Measurements from ENCODE around the gene KCNN3.

The KCNN3 gene

DNA sequence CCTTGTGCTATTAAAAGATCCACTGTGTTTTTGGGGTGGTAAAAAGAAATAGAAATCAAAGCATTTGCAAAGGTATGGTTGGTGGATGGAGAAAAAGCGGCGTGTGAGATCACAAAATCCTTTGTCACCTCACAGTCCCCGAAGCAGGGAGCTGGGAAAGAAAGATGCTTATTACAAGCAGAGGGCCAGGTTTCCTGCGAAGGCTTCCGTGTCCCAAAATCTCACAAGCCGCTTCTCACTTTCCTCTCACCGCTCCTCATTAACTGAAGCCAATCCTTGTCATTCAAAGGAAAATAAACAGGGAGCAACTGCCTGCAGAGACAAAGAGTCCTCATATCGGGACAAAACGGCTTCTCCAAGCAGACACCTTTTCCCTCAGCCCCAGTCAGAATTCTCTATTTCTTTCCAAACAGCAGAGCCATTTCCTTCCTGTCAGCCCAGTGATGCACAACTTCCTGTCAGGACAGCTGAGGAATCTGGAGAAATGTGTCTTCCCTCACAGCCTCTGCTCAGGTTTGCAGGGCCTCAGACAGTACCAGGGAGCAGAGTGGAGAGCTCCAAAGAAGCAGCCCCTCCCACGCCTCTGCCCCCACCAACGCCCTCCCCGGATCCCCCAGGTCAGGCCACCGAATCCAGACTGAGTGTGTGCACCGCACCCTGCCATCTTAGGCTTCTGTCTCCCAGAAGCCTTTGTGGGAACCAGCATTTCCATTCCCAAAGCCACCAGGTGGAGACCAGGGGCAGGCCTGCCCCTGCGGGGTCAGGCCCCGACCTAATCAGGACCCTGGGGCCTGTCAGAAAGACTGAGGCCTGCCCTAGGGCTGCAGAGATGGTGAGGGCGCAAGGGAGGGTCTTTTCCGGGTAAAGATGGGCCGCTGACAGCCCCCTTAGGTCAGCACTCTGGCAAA is 29.6 kb downstream of the KCNN3 start:
- no peak for DNase-seq

- DNase-seq = no peak
Measured at GRCh38 chr1:154839691-154840090, 30.4 kb downstream of the KCNN3 start.

- no peak for DNase-seq
Measured at GRCh38 chr1:154838988-154839387, 31.1 kb downstream of the KCNN3 start.

- DNase-seq = no peak
Measured at GRCh38 chr1:154838461-154838860, 31.6 kb downstream of the KCNN3 start.

DNA sequence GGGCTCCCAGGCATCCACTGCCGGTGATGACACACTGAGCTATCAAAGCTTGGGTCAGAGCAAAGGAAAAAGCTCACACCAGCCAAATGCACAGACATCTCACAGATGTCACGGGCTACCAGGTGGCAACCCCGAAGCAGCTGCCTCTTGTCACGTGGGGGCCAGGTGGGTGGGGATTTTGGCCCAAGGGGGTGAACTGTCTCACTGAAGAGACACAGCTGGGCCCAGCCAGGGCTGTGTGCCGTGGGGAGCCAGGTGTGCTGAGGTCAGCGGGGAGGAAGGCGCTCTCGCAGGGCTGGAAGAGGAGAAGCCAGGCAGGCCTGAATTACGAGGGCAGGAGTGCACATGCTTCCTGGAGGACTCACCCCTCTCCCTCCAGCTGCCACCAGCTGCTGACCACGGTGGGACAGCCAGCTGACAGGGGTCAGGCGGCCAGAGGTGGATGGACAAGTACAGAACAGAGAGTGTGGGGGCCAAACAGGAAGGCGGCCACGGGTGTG is 32.4 kb downstream of the KCNN3 start:
- DNase-seq = no peak

DNA sequence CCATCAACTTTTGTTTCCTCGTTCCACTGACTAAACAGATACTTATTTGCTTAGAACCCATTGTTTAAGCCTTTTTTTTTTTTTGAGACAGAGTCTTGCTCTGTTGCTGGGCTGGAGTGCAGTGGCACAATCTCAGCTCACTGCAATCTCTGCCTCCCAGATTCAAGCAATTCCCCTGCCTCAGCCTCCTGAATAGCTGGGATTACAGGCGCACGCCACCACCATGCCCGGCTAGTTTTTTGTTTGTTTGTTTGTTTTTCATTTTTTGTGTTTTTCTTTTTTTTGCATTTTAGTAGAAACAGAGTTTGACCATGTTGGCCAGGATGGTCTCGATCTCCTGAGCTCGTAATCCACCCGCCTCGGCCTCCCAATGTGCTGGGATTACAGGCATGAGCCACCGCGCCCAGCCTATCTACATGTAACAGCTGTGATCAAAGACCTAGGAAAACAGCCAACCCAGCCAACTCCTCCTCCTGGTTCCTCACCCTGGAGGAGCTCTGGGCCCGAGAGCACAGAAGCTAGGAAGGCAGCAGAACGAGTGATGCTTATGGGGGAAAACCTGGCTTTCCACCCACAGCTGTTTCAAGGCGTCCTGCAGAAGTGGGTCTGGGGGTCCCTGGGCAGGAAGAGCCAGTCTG is 32.9 kb downstream of the KCNN3 start:
- DNase-seq = no peak

DNA sequence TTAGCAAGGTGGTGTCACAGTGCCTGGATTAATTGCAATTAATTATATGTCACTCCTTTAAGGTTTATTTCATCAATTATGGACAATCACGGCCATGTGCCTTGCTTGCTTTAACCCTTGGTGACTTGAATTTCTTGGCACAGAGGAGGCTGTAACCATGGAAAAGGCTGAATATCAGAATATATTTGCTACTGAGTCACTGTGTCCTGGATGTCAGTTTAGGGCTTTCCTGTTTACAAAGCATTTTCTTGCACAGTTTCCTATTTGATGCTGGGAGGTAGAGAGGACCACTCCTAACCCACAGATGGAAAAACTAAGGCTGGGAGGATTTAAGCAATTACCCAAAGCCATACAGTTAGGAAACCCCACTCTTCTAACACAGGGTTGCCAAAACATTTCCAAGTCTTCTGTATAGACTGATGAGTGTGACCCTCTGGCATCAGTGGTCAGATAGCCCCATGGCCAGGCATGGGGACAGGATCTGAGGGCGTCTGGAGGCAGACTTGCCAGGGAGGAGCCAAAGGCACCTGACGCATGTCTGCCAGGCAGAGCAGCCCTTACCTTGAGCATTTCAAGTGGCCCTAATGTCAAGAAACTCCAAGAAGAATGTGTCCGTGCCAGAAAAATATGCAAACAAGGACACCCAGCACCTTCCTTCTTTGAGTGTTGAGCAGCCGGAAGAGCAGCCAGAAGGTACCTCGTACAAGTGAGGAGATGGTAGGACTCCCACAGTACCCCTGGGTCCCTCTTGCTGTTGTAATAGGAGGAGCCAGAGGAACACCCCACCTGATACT is 34.4 kb downstream of the KCNN3 start:
- no peak for DNase-seq

GRCh38 chr1:154833841-154834240 is 36.2 kb downstream of the KCNN3 start:
- no peak for DNase-seq

GRCh38 chr1:154833209-154833608 is 36.9 kb downstream of the KCNN3 start:
- no peak for DNase-seq

DNA sequence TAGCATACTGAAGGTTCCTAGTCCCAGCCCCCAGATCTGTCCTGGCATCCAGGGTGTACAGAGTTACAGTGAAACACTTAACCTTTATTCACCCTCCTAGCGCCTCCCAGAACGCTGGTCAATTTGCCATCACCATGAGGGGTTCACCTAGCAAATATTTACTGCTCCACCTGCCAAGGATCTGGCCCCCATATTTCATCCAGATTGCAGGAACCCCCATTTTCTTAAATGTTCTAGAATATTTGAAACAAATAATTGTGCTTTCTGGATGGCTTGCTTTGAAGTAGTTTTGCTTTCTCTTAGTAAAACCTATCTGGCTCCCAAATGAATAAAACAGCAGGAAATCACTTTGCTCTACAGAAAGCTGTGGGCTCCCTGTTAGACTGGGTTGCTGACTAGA is 37.7 kb downstream of the KCNN3 start:
- no peak for DNase-seq

GRCh38 chr1:154831462-154831861 is 38.6 kb downstream of the KCNN3 start:
- DNase-seq = no peak

GRCh38 chr1:154829062-154829461 is 41.0 kb downstream of the KCNN3 start:
- DNase-seq = no peak

DNA sequence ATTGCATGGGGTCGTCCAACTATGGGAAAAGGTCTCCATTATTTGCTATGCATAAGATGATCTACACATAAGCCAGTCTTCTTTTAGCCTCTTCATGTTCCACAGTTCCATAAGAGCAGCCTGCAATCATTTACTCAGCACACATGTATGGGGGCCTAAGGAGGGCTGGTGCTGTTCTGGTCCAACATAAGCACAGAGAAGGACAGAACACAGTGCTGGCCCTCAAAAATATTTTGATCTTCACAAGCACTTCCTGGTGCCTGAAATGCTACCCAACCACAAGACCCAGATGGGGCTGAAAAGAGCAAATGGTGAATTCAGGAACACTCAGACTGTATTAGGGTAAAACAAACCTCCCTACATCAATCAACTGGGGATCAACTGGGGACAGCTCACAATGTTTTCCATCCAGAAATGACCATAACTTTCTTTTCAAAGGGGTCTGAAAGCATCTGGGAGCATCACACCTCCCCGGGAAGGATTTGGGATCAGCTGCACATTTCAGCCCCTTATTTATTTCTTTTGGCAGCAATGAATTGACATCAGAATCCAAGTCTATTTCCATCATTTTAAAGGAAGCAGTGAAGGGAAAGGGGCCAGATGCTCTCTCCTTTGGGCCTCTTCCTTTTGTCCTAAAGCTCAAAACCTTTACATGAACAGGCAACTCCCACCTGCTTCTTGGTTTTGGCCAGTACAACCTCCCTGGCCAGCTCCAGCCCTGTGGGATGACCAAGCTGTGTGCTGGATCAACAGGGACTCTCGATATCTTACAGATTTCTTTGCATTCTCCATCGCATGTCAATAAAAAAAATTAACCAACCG is 45.7 kb downstream of the KCNN3 start:
- DNase-seq = no peak

DNA sequence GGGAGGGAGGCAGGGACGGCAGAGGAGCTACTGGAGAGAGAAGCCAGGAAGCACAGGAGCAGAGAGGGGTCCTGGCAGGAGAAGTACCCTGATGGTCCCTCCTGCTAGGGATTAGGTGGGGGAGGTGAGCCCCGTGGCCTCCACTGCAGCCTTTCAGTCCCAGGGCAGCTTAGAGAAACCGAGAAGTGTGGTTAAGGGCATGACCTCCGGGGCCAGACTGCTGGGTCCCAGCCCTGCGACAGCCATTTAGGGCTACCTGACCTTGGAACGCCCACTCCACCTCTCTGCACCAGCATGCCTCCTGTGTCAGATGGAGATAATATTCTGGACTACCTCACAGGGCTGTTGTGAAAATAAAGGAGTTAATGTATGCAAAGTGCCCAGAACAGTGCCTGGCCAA is 47.4 kb downstream of the KCNN3 start:
- no peak for DNase-seq

DNA sequence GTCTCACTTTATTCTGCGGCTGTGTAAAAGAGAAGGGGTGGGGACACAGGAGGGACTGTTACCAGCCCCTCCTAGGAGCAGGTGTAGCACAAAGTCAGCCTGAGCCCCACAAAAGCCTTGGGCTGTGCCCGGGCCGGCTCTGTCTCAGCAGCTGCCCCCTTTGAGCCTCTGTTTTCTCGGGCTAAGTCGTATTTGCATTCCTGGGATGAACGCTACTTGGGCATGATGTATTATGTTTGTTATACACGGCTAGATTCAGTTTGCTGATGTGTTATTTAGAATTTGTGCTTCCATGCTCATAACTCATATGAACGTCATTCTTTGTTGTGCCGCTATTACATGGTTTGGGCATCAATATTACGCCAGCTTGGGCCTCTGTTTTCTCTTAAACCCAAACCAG is 47.8 kb downstream of the KCNN3 start:
- no peak for DNase-seq

DNA sequence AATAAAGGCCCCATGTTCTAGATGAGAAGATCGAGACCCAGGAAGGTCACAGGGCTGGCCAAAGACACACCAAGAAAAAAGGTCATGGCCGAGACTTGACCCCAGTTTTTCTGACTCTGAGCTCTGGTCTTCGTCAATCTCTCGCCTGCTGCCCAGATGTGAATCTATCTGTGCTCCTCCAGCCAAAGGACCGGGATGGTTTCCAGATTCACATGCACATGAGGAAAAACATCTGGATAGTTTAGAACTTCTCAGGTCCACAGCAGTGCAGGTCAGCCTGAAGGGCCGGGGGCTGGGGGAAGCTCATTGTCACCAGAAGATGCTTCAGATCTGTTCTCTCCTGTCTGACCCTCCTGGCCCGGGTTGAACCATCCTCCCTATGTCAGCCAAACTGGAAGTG is 49.0 kb downstream of the KCNN3 start:
- no peak for DNase-seq

GRCh38 chr1:154820646-154821045 is 49.4 kb downstream of the KCNN3 start:
- DNase-seq = no peak

DNA sequence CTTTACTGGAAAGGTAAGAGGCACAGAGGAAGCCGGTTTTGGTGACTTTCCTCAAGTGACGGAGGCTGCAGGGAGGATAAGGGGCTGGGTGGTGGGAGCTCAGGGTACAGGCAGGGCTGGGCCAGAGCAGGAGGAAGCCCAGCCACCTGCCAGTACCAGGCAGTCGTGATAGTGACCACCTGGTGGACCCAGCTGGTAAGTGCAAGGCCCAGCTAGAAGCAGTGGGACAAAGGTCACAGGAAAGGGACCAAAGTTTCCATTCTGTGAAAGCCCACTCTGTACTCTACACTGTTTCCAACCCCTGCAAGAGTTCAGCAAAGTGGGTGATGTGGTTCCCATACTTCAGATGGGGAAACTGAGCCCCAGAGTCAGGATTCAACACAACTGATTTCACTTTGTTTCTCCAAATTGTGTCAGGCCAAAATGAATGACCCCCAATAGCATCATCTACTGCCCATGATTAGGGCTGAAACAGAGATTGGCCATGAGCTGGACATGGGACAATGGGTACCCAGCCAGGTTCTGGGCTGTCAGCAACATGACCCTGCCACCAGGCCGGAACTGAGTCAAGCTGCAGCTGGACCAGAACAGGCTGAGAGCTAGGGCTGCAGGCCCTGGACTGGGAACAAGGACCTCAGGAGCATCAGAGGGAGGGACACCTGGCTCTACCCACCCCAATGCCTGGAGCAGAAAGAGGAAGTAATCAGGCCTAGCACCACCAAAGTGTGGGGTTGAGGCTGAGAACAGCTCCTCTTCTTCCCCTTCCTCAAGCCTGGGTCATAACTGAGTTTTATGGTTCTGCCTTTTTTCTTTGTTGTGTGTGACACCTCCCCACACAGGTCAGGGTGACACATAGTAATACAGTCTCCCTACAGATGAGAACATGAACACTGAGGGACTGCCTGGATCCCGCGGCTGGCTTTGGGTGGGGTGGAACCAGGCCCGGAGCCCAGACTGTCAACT is 50.2 kb downstream of the KCNN3 start:
- DNase-seq = no peak

DNA sequence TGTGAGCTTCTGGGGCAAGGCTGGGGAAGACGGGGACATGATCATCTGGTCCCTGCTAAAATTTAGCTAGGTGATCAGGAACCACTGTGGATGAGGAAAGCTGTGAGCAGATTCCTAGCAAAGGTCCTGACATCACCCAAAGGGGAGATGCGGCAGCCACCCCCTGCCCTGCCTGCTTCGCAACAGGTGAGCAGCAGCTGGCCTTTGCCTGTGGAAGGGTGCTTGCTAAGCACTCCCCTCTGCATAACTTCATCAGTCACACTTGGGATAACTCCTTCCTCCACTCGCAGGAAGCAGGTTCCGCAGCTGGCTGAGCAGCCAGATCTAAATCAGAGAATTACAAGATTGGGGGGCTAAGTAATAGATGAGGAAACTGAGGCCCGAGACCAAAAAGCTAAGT is 51.2 kb downstream of the KCNN3 start:
- DNase-seq = no peak

GRCh38 chr1:154816937-154817336 is 53.1 kb downstream of the KCNN3 start:
- no peak for DNase-seq

DNA sequence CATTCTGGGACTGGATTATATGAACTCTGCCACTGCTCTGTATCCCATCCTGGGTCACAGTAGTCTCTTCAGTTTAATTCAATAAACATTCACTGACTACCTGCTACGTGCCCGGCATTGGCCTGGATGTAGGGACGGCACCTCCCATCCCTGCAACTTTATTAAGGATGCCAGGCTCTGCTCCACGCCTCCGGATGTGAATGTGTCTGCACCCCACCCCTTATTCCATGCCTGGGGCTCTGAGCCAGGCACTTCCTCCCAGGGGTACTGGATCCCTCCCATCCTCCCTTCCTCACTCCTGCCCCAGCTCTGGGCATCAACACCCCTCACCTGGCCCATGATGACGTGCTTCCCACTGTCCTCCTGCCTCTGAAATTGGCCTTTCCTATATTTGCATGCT is 53.7 kb downstream of the KCNN3 start:
- no peak for DNase-seq
